T-helper 17 cell (primary cell): ENCODE results near the gene MACROD2. TPM values are rescaled to one million over a fixed set of nuclear protein-coding genes. Genes with fewer than 3 reads are reported as not detected.

Experiments used
- ATAC-seq: fragments of 150-1000 bp; cut with Tn5 transposase; 2 replicates; pipeline ENCODE4 v1.10.0; 2021; ENCODE audit warnings: mild to moderate bottlenecking, moderate library complexity
- DNase-seq, 3 donors: peaks; one replicate each; pipeline versions ENCODE4 v3.0.0 to v3.0.0-alpha.2; 2020 to 2021
- H3K9me3 ChIP-seq: one replicate; pipeline ENCODE4 v1.7.0; 2013; ENCODE audit warnings: low read length, mild to moderate bottlenecking; ENCODE audit not compliant: control insufficient read depth, poor library complexity, severe bottlenecking
- H3K27ac Mint-ChIP-seq: one replicate; pipeline ENCODE4 v1.8.0; 2022; ENCODE audit warnings: mild to moderate bottlenecking, moderate library complexity, mixed read lengths
- H3K27me3 Mint-ChIP-seq: one replicate; pipeline ENCODE4 v1.8.0; 2022; ENCODE audit warnings: mixed read lengths
- H3K36me3 Mint-ChIP-seq: one replicate; pipeline ENCODE4 v1.8.0; 2022; ENCODE audit warnings: low read depth, mixed read lengths
- H3K4me1 Mint-ChIP-seq: one replicate; pipeline ENCODE4 v1.8.0; 2022; ENCODE audit warnings: mild to moderate bottlenecking, mixed read lengths
- H3K4me3 Mint-ChIP-seq: one replicate; pipeline ENCODE4 v1.8.0; 2022; ENCODE audit warnings: mild to moderate bottlenecking, moderate library complexity, mixed read lengths
- total RNA-seq, 4 donors: library from RNA in 2 of 4; stranded (reverse) in 2 of 4; gene quantifications; one replicate each; pipeline ENCODE4 v1.2.3 and lab custom pipeline; 2022 to 2026

Gene MACROD2
- total RNA-seq, 2 donors from 2014 or later, result 0.85 TPM; not detected in 1

DNA sequence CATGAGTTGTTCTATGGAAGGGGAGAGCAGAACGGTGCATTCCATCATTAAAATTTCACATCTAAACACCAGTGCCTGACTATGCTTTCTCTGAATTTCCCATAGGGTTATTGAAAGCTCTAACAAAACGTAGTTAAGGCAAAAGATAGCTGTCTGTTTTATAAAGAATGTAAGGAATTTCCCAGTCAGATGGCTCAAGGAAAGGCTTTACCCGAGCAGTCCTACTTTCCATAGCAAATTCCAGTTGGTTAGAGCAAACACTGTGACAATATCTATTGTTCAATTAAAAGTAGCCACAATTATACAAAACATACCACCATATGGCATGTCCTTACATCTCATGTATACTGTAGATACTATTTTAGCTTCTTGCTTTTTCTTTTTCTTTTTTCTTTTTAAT is 1401.6 kb downstream of the MACROD2 start:
- ATAC-seq, result no peak

DNA sequence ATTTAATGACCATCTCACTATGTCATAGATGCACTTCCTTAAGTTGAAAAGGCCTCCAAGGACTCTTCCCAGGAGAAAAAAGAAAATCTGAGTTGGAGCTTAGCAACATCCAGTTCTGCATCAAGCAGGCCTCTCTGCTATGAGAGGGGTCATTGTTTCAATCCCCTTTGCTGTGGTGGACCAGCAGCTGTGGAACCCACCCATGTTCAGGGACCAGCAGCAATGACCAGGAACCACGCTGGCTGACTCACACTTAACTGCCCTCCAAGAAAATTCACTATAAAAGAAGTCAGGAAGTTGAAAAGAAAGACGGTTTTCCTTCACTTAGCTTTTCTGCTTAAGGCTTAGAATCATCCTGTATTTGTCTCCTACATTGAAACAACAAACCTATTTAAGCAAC is 1404.5 kb downstream of the MACROD2 start:
- Mint-ChIP-seq H3K27ac (no peak overlapping the region), H3K27me3 (no peaks in the 10 kb centered on the region), H3K36me3 (no peaks in the 10 kb centered on the region), H3K4me1 (no peaks in the 10 kb centered on the region), H3K4me3 (no peak overlapping the region)
- no peak for ATAC-seq
- DNase-seq, result no peak
- peaks cover 3% of the 10 kb centered on the region for H3K9me3 ChIP-seq

More for the DNA sequence above, 1401.6 kb downstream of the MACROD2 start:
- DNase-seq, result no peak
- H3K9me3 ChIP-seq, result no peaks in the 10 kb centered on the region
- H3K36me3 Mint-ChIP-seq, result no peaks in the 10 kb centered on the region
- no peak overlapping the region for H3K4me3 Mint-ChIP-seq
- H3K27me3 Mint-ChIP-seq, result no peaks in the 10 kb centered on the region
- no peak overlapping the region for H3K27ac Mint-ChIP-seq
- H3K4me1 Mint-ChIP-seq, result no peaks in the 10 kb centered on the region

DNA sequence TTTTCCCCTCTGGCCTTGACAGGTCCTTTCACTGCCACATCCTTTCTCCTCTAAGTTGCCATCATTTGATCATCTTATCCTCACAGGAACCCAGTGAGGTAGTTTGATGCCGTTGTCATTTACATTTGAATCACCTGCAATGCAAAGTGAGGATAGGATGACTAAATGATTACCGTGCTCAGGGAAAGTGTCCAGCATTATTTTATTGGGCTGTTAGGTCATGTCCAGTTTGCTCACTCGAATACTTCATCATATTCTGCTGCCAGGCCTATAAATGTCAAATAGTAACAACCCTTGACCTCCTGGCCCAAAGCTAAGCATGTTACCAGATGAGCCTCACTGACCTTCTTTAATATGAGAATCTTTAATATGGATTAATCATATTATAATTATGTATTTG is 1410.8 kb downstream of the MACROD2 start:
- Mint-ChIP-seq H3K27me3 (no peaks in the 10 kb centered on the region), H3K27ac (no peak overlapping the region), H3K4me1 (no peaks in the 10 kb centered on the region), H3K36me3 (no peaks in the 10 kb centered on the region), H3K4me3 (no peak overlapping the region)
- no peak for ATAC-seq
- no peak for DNase-seq
- peaks cover 6% of the 10 kb centered on the region for H3K9me3 ChIP-seq

DNA sequence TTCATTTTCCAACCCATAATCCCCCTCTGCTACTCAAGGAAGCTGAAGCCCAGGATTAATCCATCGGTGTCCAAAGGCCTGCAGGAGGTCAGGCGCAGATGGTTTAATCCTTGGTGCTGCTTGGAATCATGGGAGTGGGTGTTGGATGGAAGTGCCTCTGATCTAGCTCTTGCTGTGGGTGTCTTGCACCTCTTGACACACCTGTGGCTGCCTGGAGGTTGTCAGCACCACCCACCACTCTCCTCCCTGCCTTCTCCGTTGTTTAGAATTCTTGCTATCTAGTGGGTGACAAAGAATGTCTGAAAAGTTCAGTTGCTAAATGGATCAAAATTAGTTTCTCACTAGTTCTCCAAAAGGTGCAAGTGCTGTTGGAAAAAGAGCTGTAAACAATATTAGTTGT is 1416.5 kb downstream of the MACROD2 start:
- H3K27ac Mint-ChIP-seq, result no peak overlapping the region
- H3K36me3 Mint-ChIP-seq, result no peaks in the 10 kb centered on the region
- H3K9me3 ChIP-seq, result peaks cover 2% of the 10 kb centered on the region
- H3K4me3 Mint-ChIP-seq, result no peak overlapping the region
- H3K4me1 Mint-ChIP-seq, result no peaks in the 10 kb centered on the region
- DNase-seq, result no peak
- ATAC-seq, result no peak
- H3K27me3 Mint-ChIP-seq, result no peaks in the 10 kb centered on the region

DNA sequence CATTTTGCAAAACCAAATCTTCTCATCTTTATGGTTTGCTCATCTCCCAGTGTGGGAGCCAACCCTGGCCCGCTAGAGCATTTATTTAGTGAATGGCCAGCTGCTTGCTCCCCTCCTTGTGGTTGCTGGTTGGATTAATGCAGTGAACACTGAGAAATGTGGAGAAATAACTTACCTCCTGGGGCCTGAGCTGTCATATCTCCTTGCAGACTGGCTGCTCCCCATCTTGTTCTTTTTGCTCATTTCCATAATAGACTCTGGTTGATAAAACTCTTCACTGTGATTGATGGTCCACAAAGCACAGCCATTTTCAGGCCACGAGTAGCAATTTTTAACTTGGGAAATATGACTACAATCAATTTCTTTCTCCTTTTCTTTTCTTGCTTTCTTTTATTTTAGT is 1420.6 kb downstream of the MACROD2 start:
- H3K4me3 Mint-ChIP-seq, result no peak overlapping the region
- H3K27ac Mint-ChIP-seq, result no peak overlapping the region
- ATAC-seq (no peak), DNase-seq (no peak)
- H3K9me3 ChIP-seq, result no peaks in the 10 kb centered on the region
- no peaks in the 10 kb centered on the region for H3K4me1 Mint-ChIP-seq
- no peaks in the 10 kb centered on the region for H3K27me3 Mint-ChIP-seq
- H3K36me3 Mint-ChIP-seq, result no peaks in the 10 kb centered on the region

DNA sequence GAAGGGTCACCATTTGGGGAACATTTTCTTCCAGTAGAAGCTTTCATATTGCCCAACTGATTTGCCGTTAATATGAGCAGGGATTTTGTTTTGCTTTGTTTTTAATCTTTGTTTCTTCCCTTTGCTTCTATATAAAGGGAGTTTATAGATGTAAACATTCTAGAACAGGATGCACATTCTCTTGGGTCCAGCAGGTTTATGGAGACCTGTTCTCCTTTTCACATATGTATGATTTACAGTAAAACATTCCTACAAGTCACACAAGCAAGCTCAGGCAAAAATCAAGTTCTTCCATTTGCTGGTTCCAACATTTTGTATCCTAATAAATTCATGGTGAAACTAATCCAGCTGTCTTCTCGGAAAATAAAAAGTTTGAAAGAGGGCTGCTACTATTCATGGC is 1424.5 kb downstream of the MACROD2 start:
- DNase-seq, result no peak
- H3K27me3 Mint-ChIP-seq, result no peaks in the 10 kb centered on the region
- ATAC-seq, result no peak
- no peak overlapping the region for H3K4me3 Mint-ChIP-seq
- H3K4me1 Mint-ChIP-seq, result no peaks in the 10 kb centered on the region
- peaks cover 3% of the 10 kb centered on the region for H3K9me3 ChIP-seq
- H3K27ac Mint-ChIP-seq, result no peak overlapping the region
- no peaks in the 10 kb centered on the region for H3K36me3 Mint-ChIP-seq

DNA sequence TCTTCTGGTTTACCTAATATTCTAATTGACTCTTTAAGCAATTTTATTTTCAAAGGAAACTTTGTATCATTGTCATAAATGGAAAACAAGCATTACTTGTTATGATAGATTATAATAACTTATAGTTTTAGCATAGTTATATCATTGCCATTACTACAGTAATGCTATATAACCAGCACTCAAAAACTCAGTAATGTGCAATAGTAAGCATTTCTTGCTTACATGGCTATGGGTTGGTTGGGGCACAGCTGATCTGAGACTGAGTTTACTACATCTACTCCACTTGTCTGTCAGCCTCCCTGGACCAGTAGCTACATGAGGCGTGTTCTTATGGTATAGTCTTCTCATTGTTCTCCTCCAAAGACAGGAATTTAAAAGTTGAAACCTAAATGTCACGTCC is 1427.7 kb downstream of the MACROD2 start:
- peaks cover 3% of the 10 kb centered on the region for H3K9me3 ChIP-seq
- Mint-ChIP-seq H3K27me3 (no peaks in the 10 kb centered on the region), H3K27ac (no peak overlapping the region), H3K36me3 (no peaks in the 10 kb centered on the region), H3K4me1 (no peaks in the 10 kb centered on the region), H3K4me3 (no peak overlapping the region)
- no peak for ATAC-seq
- no peak for DNase-seq

DNA sequence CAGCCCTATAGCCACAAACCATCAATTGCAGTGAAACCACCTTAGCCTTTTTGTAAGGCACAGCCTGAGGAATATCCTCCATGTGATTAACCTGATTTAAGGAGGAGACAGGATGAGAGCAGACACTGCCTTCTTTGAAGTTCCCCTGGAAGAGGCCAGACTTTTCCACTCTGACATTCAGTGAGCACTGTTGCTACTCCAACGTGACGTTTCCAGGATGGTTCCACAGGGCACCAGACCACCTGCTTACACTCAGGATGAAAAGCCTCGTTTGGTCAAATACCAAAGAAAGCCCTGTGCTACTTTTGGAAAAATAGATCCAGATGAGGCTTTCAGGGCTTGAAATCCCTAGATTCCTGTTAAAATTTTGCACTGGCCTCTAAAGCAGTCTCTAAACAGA is 1444.2 kb downstream of the MACROD2 start:
- H3K4me3 Mint-ChIP-seq, result no peak overlapping the region

DNA sequence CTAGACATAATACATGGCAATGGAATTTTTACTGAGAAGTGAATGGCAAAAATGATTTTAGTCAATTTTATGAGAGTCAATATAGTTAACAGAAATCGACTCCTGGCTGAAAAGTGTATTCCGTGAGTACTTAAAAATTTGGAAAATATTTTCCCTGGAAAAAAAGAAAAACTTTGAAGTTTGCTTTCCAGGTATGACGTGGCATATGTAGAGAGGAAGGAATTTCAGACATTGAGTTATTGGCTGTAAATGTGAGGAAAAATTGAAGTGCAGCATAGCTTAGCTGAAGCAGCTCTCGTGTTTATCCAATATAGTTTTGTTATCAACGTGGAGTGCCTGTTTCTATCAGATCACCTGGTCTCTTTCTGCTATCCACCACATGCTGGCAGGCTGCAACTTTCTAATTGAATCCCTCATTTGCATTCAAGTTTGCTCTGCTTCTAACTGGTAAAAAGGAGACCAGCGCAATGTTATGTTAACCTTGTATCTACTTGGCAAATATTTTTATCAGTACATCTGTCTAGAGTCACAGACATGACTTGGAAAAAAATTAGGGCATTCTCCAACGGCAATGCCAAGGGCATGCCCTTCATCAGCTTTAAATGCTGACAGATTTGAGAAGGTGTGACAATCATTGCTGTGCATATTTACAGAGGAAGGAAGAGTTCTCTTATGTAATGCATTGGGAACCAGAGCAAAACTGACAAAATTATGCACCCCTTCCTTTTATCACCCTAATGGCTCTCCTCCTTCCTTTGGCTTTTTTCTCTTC is 1444.9 kb downstream of the MACROD2 start:
- H3K9me3 ChIP-seq, result no peaks in the 10 kb centered on the region
- Mint-ChIP-seq H3K4me1 (no peaks in the 10 kb centered on the region), H3K27me3 (no peaks in the 10 kb centered on the region), H3K4me3 (no peak overlapping the region), H3K27ac (no peak overlapping the region), H3K36me3 (no peaks in the 10 kb centered on the region)
- no peak for ATAC-seq
- DNase-seq, result no peak

More for the DNA sequence above, 1444.2 kb downstream of the MACROD2 start:
- Mint-ChIP-seq H3K36me3 (no peaks in the 10 kb centered on the region), H3K27me3 (no peaks in the 10 kb centered on the region), H3K4me1 (no peaks in the 10 kb centered on the region), H3K27ac (no peak overlapping the region)
- ATAC-seq (no peak), DNase-seq (no peak)
- no peaks in the 10 kb centered on the region for H3K9me3 ChIP-seq

DNA sequence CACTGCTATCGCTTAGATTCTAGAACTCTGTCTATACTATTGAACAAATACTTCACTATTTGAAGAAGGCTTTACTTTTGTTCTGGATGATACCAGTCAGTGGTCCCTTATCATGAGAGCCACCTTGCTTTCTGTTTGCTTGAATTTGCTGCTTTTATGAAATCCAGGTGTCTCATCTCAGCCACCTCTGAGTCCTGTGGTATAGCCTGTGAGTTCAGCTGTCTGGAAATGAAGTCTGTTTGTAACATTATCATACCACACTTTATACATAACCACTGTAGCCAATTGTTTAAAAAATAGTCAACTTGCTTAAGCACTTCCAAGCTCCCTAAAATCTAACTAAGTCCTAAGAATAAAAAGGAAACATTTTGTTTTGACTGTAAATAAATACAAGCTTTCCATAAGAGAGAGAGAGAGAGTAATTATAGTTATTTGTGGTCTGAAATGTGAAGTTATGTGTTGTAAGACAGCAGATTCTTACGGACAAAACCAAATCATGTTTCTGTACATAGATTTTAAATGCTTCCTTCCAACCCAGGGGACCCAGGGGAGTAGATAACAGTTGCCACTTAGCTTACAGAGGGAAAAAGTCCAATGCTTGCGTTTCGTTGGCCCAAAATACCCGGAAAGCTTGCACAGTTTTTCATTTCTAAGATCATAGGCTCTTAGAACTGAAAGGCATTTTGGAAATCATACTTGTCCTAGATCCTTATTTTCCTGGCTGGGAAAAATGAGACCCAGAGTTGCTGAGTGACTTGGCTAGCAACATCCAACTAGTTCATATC is 1449.9 kb downstream of the MACROD2 start:
- no peaks in the 10 kb centered on the region for H3K4me1 Mint-ChIP-seq
- no peak for ATAC-seq
- DNase-seq, result no peak
- H3K4me3 Mint-ChIP-seq, result no peak overlapping the region
- no peaks in the 10 kb centered on the region for H3K27me3 Mint-ChIP-seq
- H3K27ac Mint-ChIP-seq, result no peak overlapping the region
- no peaks in the 10 kb centered on the region for H3K9me3 ChIP-seq
- H3K36me3 Mint-ChIP-seq, result no peaks in the 10 kb centered on the region

DNA sequence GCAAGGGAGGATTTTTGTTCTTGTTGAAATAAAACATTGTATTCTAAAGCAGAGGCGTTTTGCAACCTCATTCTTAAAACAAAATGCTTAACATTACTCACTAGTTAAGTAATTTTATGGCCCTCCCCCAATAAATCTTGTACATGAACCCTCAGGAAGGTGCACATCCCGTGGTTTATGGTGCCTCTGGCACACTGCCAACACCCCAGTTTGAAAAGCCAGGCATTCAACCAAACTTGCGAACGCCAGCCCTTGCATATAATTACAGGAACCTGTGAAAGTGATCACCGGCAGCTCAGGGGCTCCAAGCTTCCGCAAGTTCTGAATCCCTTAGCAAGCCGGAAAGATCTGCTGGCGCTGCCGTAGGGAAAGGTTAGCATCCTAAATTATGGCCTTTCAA is 1451.1 kb downstream of the MACROD2 start:
- no peak for DNase-seq
- Mint-ChIP-seq H3K27me3 (no peaks in the 10 kb centered on the region), H3K4me1 (no peaks in the 10 kb centered on the region), H3K36me3 (no peaks in the 10 kb centered on the region), H3K27ac (no peak overlapping the region), H3K4me3 (no peak overlapping the region)
- no peak for ATAC-seq
- no peaks in the 10 kb centered on the region for H3K9me3 ChIP-seq

DNA sequence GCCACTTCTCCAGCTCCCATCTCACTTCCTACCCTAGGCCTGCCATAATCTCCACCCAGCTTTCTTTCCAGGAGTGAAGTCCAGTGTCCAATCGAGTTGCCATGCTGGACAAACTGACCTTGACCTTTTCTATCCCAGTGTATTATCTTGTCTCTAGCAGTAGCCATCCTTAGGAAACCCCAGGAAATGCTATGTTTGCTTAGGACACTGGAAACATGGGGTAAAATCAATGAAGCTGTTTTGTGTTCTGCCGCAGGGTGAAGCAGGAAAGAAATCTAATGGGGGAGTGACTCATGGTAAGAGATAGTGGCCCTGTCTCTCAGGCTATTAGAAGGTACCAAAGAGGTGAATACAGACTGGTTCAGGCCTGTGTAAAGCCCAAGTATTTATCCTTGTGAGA is 1452.2 kb downstream of the MACROD2 start:
- H3K27me3 Mint-ChIP-seq, result no peaks in the 10 kb centered on the region
- H3K36me3 Mint-ChIP-seq, result no peaks in the 10 kb centered on the region
- no peak for DNase-seq
- no peaks in the 10 kb centered on the region for H3K4me1 Mint-ChIP-seq
- H3K9me3 ChIP-seq, result no peaks in the 10 kb centered on the region
- no peak overlapping the region for H3K27ac Mint-ChIP-seq
- no peak overlapping the region for H3K4me3 Mint-ChIP-seq
- no peak for ATAC-seq

DNA sequence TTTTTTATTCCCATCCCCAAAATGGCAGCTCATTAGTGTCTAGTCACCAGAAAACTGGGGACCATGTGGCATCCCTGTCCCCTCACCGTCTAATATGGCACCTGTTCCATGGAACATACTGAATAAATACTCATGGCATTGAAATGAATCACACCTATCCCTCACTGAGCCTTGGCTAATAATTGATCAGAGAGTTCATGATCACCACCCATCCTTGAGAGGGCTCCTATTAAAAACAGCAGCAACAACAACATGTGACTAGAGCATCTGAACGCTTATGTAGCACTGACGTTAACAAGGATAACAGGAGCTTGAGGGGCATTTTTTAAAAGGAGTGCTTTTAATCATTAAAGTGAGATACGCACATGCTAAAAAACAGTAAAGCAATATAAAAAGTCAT is 1453.7 kb downstream of the MACROD2 start:
- Mint-ChIP-seq H3K4me1 (no peaks in the 10 kb centered on the region), H3K27me3 (no peaks in the 10 kb centered on the region), H3K4me3 (no peak overlapping the region), H3K36me3 (no peaks in the 10 kb centered on the region), H3K27ac (no peak overlapping the region)
- no peak for DNase-seq
- no peaks in the 10 kb centered on the region for H3K9me3 ChIP-seq
- ATAC-seq, result no peak

DNA sequence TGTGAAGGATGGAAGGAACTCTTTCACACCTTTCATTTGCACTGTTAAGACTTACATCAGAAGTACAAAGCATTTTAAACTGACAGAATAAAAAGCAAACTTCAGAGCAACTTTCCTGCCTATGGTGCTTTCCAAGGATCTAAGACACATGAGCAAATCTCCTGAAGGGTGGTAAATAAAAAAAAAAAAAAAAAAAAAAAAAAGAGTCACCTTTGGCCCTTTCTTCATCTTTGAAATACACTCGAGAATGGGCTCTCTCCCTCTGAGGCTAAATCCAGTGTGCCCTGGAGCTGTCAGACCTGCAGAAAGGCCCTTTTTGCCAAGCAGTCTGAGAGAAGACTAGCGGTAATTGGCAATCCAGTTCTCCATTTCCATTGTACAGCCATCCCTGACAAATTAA is 1455.9 kb downstream of the MACROD2 start:
- Mint-ChIP-seq H3K4me3 (no peak overlapping the region), H3K27ac (no peak overlapping the region), H3K27me3 (no peaks in the 10 kb centered on the region), H3K36me3 (no peaks in the 10 kb centered on the region), H3K4me1 (no peaks in the 10 kb centered on the region)
- DNase-seq (no peak), ATAC-seq (no peak)
- no peaks in the 10 kb centered on the region for H3K9me3 ChIP-seq
